ENCODE results near the gene FAM163B.

Gene FAM163B

GRCh38 chr9:133539991-133540697, 69.0 kb downstream of the FAM163B start:
- no peak for DNase-seq

GRCh38 chr9:133538851-133539833, 70.0 kb downstream of the FAM163B start:
- DNase-seq = no peak

- no peak for DNase-seq
Measured at GRCh38 chr9:133538176-133538575, 71.0 kb downstream of the FAM163B start.

- DNase-seq = no peak
Measured at GRCh38 chr9:133537257-133537656, 71.9 kb downstream of the FAM163B start.

- DNase-seq = no peak
Measured at GRCh38 chr9:133536536-133536935, 72.7 kb downstream of the FAM163B start.

GRCh38 chr9:133536080-133536479, 73.1 kb downstream of the FAM163B start:
- no peak for DNase-seq

- DNase-seq = no peak
Measured at GRCh38 chr9:133535306-133535877, 73.8 kb downstream of the FAM163B start.

- peak; percentile 96 for DNase-seq
Measured at GRCh38 chr9:133534346-133535291, 74.6 kb downstream of the FAM163B start, which contains the start of gene ADAMTSL2. Gene ADAMTSL2 (plus strand): TSS chr9:133534704. CDS start chr9:133536713, 2,009 bp downstream.

GRCh38 chr9:133533857-133534256, 75.3 kb downstream of the FAM163B start:
- no peak for DNase-seq

GRCh38 chr9:133532937-133533668, 76.1 kb downstream of the FAM163B start:
- DNase-seq = peak; percentile 64

GRCh38 chr9:133531293-133531692, 77.9 kb downstream of the FAM163B start:
- no peak for DNase-seq

- no peak for DNase-seq
Measured at GRCh38 chr9:133529874-133530273, 79.3 kb downstream of the FAM163B start.

GRCh38 chr9:133529457-133529856, 79.7 kb downstream of the FAM163B start:
- DNase-seq = no peak

- DNase-seq = peak; percentile 74
Measured at GRCh38 chr9:133528876-133529241, 80.3 kb downstream of the FAM163B start.

GRCh38 chr9:133528001-133528875, 81.0 kb downstream of the FAM163B start:
- DNase-seq = peak; percentile 46

- DNase-seq = no peak
Measured at GRCh38 chr9:133527444-133527920, 81.7 kb downstream of the FAM163B start.
